MV-4-11 (cell line): ENCODE data around the gene DNAAF8.

Source experiments
- DNase-seq: peaks from one replicate; lab custom pipeline; 2025; lab: John Stamatoyannopoulos, UW

The DNAAF8 gene

GRCh38 chr16:4695473-4696171 is 38.7 kb upstream of the DNAAF8 start:
- no peak for DNase-seq

- DNase-seq: no peak
Observed at GRCh38 chr16:4696172-4696904, 38.0 kb upstream of the DNAAF8 start.

GRCh38 chr16:4696905-4697847 is 37.2 kb upstream of the DNAAF8 start:
- no peak for DNase-seq

GRCh38 chr16:4697848-4698291 is 36.5 kb upstream of the DNAAF8 start:
- no peak for DNase-seq

GRCh38 chr16:4698321-4699045 is 35.9 kb upstream of the DNAAF8 start:
- DNase-seq: no peak

- no peak for DNase-seq
Observed at GRCh38 chr16:4699046-4699556, 35.2 kb upstream of the DNAAF8 start.

GRCh38 chr16:4700380-4700996 is 33.8 kb upstream of the DNAAF8 start:
- no peak for DNase-seq

- no peak for DNase-seq
Observed at GRCh38 chr16:4700997-4701743, 33.2 kb upstream of the DNAAF8 start.

- no peak for DNase-seq
Observed at GRCh38 chr16:4701791-4702465, 32.4 kb upstream of the DNAAF8 start.

GRCh38 chr16:4702466-4702808 is 31.9 kb upstream of the DNAAF8 start:
- DNase-seq: no peak

GRCh38 chr16:4703906-4704305 is 30.4 kb upstream of the DNAAF8 start:
- DNase-seq: no peak

DNA sequence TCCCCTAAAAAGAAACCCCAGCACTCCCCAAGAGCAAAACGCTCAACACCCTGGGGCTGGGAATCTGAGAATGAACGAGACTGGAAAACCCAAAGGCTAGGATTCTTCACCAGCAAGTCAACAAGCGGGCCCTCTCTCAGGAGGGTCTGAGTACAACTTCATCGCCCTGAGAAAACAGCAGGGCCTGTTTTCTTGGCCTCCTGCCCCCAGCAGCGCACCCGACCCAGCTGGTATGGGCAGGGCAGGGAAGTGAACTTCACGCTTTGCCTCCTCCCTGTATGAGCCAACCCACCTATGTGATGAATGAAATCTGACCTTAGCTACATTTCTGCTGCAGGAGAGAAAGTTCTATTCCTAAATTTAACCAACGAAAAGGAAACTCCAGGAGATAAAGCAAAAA is 29.8 kb upstream of the DNAAF8 start:
- DNase-seq: no peak

DNA sequence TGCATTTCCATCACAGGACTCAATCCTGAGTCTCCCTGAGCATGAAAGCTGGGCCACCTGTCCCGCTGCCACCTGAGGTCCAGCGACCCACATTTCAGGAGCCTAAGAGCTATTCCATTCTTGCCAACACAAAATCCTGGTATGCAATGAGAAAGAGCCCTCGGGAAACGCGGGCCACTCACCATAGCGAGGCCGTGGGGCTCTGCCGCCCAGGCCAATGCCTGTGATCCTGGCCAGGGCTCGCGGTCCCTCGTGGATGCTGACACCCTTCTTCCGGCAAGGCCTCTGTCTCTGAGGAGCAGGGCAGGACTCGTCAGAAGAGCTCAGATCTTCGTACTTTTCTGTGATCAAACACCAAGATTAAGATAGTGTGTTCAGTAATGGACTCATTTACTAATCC is 29.4 kb upstream of the DNAAF8 start:
- DNase-seq: no peak

GRCh38 chr16:4706871-4707270 is 27.5 kb upstream of the DNAAF8 start:
- DNase-seq: no peak

- DNase-seq: no peak
Observed at GRCh38 chr16:4709481-4709880, 24.9 kb upstream of the DNAAF8 start.

DNA sequence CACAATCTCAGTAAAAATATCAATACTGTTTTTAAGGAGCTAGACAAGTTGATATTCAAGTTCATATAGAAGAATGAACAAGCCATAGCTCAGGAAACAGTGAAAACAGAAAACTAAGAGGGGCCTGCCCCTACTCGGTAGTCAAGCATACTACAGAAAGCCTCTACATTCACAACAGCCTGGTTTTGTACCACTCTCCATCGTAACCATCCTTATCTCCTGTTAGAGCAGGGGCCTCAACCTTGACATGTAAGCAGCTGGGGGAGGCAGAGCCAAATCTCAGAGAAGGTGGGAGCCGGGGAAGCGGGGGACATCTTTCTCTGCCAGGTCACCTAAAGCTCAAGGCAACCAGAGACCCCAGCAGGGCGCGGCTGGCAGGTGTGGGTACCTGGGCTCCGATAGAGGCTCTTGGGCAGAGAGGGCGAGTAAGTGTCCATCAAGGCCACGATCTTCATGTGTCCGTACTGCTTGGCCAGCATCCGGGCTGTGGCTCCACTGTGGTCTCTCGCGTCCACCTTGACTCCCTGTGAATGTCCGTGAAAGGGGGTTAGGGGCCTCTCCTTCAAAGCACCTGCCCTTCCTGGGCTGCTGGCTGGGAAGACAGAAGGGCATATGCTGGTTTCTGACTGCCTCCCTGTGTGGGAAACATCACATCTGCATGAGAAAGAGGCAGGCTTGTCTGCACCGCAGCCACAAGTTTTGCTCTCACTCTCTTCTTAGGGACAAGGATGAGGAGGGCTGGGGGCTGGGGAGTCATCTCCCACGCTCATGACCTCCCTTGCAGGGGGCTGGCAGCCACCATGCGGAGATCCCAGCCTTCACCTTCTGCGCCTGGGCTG is 20.5 kb upstream of the DNAAF8 start:
- DNase-seq: no peak

GRCh38 chr16:4714996-4715395 is 19.3 kb upstream of the DNAAF8 start:
- DNase-seq: no peak

GRCh38 chr16:4718466-4718865 is 15.9 kb upstream of the DNAAF8 start:
- no peak for DNase-seq
